Fibroblast of lung (primary cell): ENCODE results near the gene RPS15. TPM values are rescaled to one million over a fixed set of nuclear protein-coding genes. Genes with fewer than 3 reads are reported as not detected.

Experiments
- DNase-seq, 2 donors: peaks; one replicate each; pipeline versions ENCODE4 v3.0.0 to v3.0.0-alpha.2; 2010; ENCODE audit warnings: low read depth in 2 of 2
- H2AFZ ChIP-seq: 2 replicates; pipeline ENCODE4 v1.5.1; 2012; ENCODE audit warnings: low read length, control low read depth, inconsistent platforms
- H3K27ac ChIP-seq: 2 replicates; pipeline ENCODE4 v1.5.1; 2011; ENCODE audit warnings: low read length, control low read depth; ENCODE audit not compliant: insufficient read depth
- H3K27me3 ChIP-seq: 2 replicates; pipeline ENCODE4 v1.5.1; 2011; ENCODE audit warnings: mild to moderate bottlenecking, low read length; ENCODE audit not compliant: control insufficient read depth, insufficient read depth
- H3K36me3 ChIP-seq: 2 replicates; pipeline ENCODE4 v1.5.1; 2011; ENCODE audit warnings: low read length; ENCODE audit not compliant: control insufficient read depth, insufficient read depth
- H3K4me1 ChIP-seq: 2 replicates; pipeline ENCODE4 v1.5.1; 2011; ENCODE audit warnings: low read length; ENCODE audit not compliant: control insufficient read depth, insufficient read depth; ENCODE audit errors: extremely low read depth
- H3K4me2 ChIP-seq: 2 replicates; pipeline ENCODE4 v1.5.1; 2011; ENCODE audit warnings: low read length, control low read depth; ENCODE audit not compliant: insufficient read depth; ENCODE audit errors: extremely low read depth
- H3K4me3 ChIP-seq, 4 experiments: fragments of 200-600 bp in 1 of 4; sonication (generic) in 1 of 4; replicated peaks in 1 of 4; 2 replicates each; pipeline ENCODE4 v1.5.1; 2011 to 2016; ENCODE audit warnings: low read length in 4 of 4, low read depth in 3 of 4, mild to moderate bottlenecking in 3 of 4, control low read depth in 2 of 4, inconsistent platforms in 1 of 4, mixed read lengths in 1 of 4; ENCODE audit not compliant: insufficient read depth in 1 of 4; ENCODE audit errors: control extremely low read depth in 1 of 4
- H3K79me2 ChIP-seq: 2 replicates; pipeline ENCODE4 v1.5.1; 2012; ENCODE audit warnings: mild to moderate bottlenecking, low read length, inconsistent platforms; ENCODE audit not compliant: control insufficient read depth, insufficient read depth
- H3K9ac ChIP-seq: 2 replicates; pipeline ENCODE4 v1.5.1; 2011; ENCODE audit warnings: mild to moderate bottlenecking, low read length, control low read depth; ENCODE audit not compliant: insufficient read depth
- H3K9me3 ChIP-seq: 2 replicates; pipeline ENCODE4 v1.5.1; 2012; ENCODE audit warnings: low read depth, low read length; ENCODE audit not compliant: control insufficient read depth, insufficient read depth
- H4K20me1 ChIP-seq: 2 replicates; pipeline ENCODE4 v1.5.1; 2011; ENCODE audit warnings: low read length; ENCODE audit not compliant: control insufficient read depth, insufficient read depth; ENCODE audit errors: extremely low read depth
- EZH2 ChIP-seq: IDR thresholded peaks from 2 replicates; pipeline ENCODE4 v1.5.1; 2012; ENCODE audit warnings: low read length, control low read depth, mild to moderate bottlenecking; ENCODE audit errors: missing control alignments
- polyA plus RNA-seq, 2 donors: library from polyadenylated mRNA; depleted of rRNA in 1 of 2; stranded (reverse) in 1 of 2; unstranded in 1 of 2; fragments of >200 nt; gene quantifications; 2 replicates each; pipeline ENCODE4 v1.2.1, GENCODE V29; 2011 to 2012; ENCODE audit warnings: missing spikeins in 1 of 2
- total RNA-seq: library from RNA; depleted of rRNA; stranded (reverse); fragments of >200 nt; gene quantifications from 2 replicates; pipeline ENCODE4 v1.2.1, GENCODE V29; 2014
- TF ChIP-seq, protein P1 (sequence below), 2 donors: IDR thresholded peaks in 1 of 2; conservative IDR thresholded peaks in 1 of 2; 1 replicate in 1 of 2; 2 replicates in 1 of 2; pipeline ENCODE4 v1.5.1; 2011 to 2012; ENCODE audit warnings: low read length in 2 of 2, control low read depth in 1 of 2, inconsistent platforms in 1 of 2, low read depth in 1 of 2, mild to moderate bottlenecking in 1 of 2

RPS15 gene
- total and polyA plus RNA-seq, 2 donors (not counting 1 experiment from before 2014, with no cell fraction given) = 369 to 878 TPM

DNA sequence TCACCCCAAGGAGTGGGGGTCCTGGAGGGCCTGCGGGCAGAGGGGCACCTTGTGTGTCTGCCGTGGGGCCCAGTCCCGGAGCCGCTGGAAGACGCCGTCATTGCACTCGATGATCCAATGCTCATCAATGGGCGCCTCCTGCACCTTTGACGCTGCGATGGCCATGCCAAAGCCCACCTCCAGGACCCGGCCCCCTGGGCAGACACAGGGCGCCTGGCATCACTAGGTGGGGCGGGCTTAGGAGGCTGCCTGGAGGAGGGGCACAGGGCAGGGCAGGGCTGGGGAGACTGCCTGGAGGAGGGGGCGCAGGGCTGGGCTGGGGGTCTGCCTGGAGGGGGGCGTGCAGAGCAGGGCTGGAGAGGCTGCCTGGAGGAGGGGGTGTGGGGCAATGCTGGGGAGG, 38.5 kb upstream of the RPS15 start:
- TF ChIP-seq EZH2 = no peak
- TF ChIP-seq, protein P1, sequence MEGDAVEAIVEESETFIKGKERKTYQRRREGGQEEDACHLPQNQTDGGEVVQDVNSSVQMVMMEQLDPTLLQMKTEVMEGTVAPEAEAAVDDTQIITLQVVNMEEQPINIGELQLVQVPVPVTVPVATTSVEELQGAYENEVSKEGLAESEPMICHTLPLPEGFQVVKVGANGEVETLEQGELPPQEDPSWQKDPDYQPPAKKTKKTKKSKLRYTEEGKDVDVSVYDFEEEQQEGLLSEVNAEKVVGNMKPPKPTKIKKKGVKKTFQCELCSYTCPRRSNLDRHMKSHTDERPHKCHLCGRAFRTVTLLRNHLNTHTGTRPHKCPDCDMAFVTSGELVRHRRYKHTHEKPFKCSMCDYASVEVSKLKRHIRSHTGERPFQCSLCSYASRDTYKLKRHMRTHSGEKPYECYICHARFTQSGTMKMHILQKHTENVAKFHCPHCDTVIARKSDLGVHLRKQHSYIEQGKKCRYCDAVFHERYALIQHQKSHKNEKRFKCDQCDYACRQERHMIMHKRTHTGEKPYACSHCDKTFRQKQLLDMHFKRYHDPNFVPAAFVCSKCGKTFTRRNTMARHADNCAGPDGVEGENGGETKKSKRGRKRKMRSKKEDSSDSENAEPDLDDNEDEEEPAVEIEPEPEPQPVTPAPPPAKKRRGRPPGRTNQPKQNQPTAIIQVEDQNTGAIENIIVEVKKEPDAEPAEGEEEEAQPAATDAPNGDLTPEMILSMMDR (conservative IDR thresholded peaks at IDR 0.05 in 1 of 2, IDR thresholded peaks at IDR 0.05 in 1 of 2; ENCODE audit: low read depth in 1 of 2, low read length in 2 of 2) = no peak
- Histone ChIP-seq H3K4me2 (no peak overlapping the region), H3K79me2 (no peaks in the 10 kb centered on the region), H3K9ac (no peak overlapping the region), H3K27ac (no peak overlapping the region), H3K36me3 (no peaks in the 10 kb centered on the region), H2AFZ (no peak overlapping the region), H3K4me3 (no peak overlapping the region), H3K4me1 (no peaks in the 10 kb centered on the region), H3K9me3 (no peaks in the 10 kb centered on the region), H4K20me1 (no peaks in the 10 kb centered on the region), H3K27me3 (no peaks in the 10 kb centered on the region)
- no peak for DNase-seq

DNA sequence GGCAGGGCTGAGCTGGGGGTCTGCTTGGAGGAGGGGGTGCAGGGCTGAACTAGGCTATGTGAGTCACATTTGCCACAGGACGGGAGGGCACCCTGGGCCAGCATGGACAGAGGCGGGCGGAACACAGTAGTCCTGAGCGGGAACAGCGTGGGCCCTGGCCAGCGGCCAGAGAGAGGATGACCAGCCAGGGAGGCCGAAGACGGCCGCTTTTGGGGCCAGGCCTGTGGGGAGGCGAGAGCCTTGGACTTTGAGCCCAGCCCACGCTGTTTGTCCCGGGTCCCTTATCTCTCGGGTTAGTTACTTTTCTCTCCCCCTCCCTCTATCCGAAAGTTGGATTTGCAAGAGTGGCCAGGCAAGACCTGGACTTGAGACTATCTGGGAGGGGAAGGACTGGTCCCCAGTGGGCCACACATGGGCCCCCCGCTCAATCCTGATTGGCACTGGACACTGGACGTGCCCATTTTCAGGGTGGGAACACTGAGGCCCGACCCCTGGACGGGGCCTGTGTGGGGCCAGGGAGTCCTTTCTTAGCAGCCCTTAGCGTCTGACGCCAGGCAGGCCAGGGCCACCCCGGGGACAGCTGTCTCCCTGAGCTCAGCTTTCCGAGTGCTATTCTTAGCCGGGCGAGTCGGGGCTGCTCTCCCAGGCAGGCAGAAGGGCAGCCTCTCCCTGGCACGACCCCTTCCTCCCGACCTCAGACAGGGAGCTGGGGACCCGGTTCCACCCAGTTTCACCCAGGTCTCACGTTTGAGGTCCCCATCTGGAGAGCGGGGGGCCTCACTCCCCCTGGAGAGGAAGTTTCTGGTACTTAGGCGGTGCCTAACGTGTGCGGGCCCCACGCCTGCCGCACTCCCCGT, 37.7 kb upstream of the RPS15 start:
- Histone ChIP-seq H3K27me3 (no peaks in the 10 kb centered on the region), H3K9ac (peak overlapping the region; percentile 49), H3K4me2 (peak overlapping the region; percentile 83), H2AFZ (no peak overlapping the region), H3K4me1 (no peaks in the 10 kb centered on the region), H4K20me1 (no peaks in the 10 kb centered on the region), H3K79me2 (no peaks in the 10 kb centered on the region), H3K36me3 (no peaks in the 10 kb centered on the region), H3K9me3 (no peaks in the 10 kb centered on the region), H3K27ac (no peak overlapping the region), H3K4me3 (peak overlapping the region; percentile 22 to 77 (median 53))
- no peak for DNase-seq
- TF ChIP-seq EZH2 = no peak
- TF ChIP-seq, protein P1 (conservative IDR thresholded peaks at IDR 0.05 in 1 of 2, IDR thresholded peaks at IDR 0.05 in 1 of 2; ENCODE audit: low read depth in 1 of 2, low read length in 2 of 2) = no peak

DNA sequence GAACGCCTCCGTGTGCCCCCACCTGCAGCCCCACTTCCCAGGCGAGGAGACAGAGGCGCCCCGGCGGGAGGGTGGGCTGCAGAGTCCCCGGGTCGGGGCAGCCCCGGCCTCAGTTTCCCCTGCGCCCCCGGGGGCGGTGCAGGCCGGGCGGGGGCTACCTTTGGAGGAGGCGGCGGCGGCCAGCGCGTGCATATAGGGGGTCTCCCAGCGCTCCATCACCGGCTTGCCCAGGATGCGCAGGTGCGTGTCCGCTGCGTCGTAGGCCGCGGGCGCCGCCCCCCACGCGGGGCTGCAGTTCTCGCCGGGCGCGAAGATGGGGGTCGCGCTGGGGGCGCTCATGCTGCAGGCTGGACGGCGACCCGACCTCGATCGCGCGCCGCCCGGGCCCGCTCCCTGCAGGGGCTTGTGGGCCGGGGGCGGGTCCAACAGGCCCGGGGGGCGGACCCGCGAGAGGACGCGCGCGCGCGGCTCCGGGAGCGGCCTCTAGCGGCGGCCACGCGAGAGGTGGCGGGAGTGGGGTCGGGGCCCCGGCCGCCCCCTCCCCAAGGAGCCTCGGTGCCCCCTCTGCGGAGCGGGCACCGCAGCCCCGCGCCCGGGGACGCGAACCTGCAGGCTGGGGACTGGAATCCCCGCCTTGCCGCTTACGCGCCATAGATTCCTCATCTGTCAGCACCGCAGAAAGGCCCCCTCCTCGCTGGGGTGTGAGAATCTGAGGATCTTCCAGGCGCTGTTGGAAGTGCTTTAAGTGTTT, 36.9 kb upstream of the RPS15 start, which contains the start of gene GAMT:
Gene GAMT (minus strand): TSS at position 405 of the 751 bp plus-strand sequence. CDS start 66 bp downstream, at position 339.
- Histone ChIP-seq H3K79me2 (no peaks in the 10 kb centered on the region), H4K20me1 (no peaks in the 10 kb centered on the region), H3K4me2 (peak within 1 kb of the TSS; percentile 83), H3K27me3 (no peaks in the 10 kb centered on the region), H3K36me3 (no peaks in the 10 kb centered on the region), H3K9me3 (no peaks in the 10 kb centered on the region), H2AFZ (no peak within 1 kb of the TSS), H3K4me3 (peak within 1 kb of the TSS; percentile 22 to 77 (median 54)), H3K4me1 (no peaks in the 10 kb centered on the region), H3K27ac (no peak within 1 kb of the TSS), H3K9ac (peak within 1 kb of the TSS; percentile 49)
- TF ChIP-seq EZH2 = no peak
- peak in 1 of 2 donors; percentile 37 for DNase-seq
